ENCODE measurements around the gene DBI.

- TF ChIP-seq, protein P1, sequence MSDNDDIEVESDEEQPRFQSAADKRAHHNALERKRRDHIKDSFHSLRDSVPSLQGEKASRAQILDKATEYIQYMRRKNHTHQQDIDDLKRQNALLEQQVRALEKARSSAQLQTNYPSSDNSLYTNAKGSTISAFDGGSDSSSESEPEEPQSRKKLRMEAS (IDR thresholded peaks at IDR 0.05) = no peak
- no peak for TF ChIP-seq NFIC (IDR thresholded peaks at IDR 0.05)
- TF ChIP-seq TAF1 (IDR thresholded peaks at IDR 0.05; ENCODE audit: low read depth) = no peak
- no peak for TF ChIP-seq EP300 (IDR thresholded peaks at IDR 0.05; ENCODE audit: borderline replicate concordance)
- no peak for TF ChIP-seq FOXM1 (IDR thresholded peaks at IDR 0.05; ENCODE audit: borderline replicate concordance, low read depth)
- TF ChIP-seq RAD21 (IDR thresholded peaks at IDR 0.05; ENCODE audit: low read depth) = no peak
- TF ChIP-seq EGR1 (IDR thresholded peaks at IDR 0.05) = no peak
- TF ChIP-seq REST (IDR thresholded peaks at IDR 0.05; ENCODE audit: low read depth) = no peak
- no peak for TF ChIP-seq CEBPB (IDR thresholded peaks at IDR 0.05)
- TF ChIP-seq YY1 (IDR thresholded peaks at IDR 0.05; ENCODE audit: low read depth) = no peak
- no peak for TF ChIP-seq TCF12 (IDR thresholded peaks at IDR 0.05; ENCODE audit: low read depth)
- no peak for TF ChIP-seq TEAD4 (IDR thresholded peaks at IDR 0.05)
These were observed 1.3 kb upstream of the DBI start for GRCh38 chr2:119365436-119365835.
